H1 (cell line): ENCODE data around the gene EHBP1. TPM values are rescaled to one million over a fixed set of nuclear protein-coding genes. Genes with fewer than 3 reads are reported as not detected.

ENCODE experiments used
- CTCF ChIA-PET: fragments of 300-600 bp; sonication (Branson Sonifier 250); formaldehyde crosslinking; loops from one replicate; lab custom pipeline; 2021; ENCODE audit not compliant: partially characterized antibody; lab: Charles Lee
- POLR2A ChIA-PET: fragments of 300-600 bp; sonication (Branson Sonifier 250); formaldehyde crosslinking; loops from one replicate; lab custom pipeline; 2021; ENCODE audit warnings: inconsistent platforms; ENCODE audit not compliant: partially characterized antibody; lab: Charles Lee
- DNase-seq, 2 experiments: peaks; one replicate each; pipeline versions ENCODE4 v3.0.0 to v3.0.0-alpha.2; 2010 to 2022; ENCODE audit warnings: low spot score in 2 of 2, low read depth in 1 of 2, mixed read lengths in 1 of 2
- FAIRE-seq: peaks from 2 replicates; lab custom pipeline; 2011; peaks lifted over from hg19 to GRCh38; lab: Jason Lieb, UNC
- H2AFZ ChIP-seq: 2 replicates; pipeline ENCODE4 v1.8.1; 2012; ENCODE audit warnings: low read length, inconsistent platforms
- H2AK5ac ChIP-seq: 2 replicates; pipeline ENCODE4 v1.6.1; 2013; ENCODE audit warnings: low read depth, low read length
- H2BK120ac ChIP-seq: replicated peaks from 2 replicates; pipeline ENCODE3; 2013; ENCODE audit warnings: low read depth, low read length, inconsistent platforms
- H2BK12ac ChIP-seq: 2 replicates; pipeline ENCODE4 v1.6.1; 2013; ENCODE audit warnings: low read depth, low read length
- H2BK15ac ChIP-seq: 2 replicates; pipeline ENCODE4 v1.6.1; 2013; ENCODE audit warnings: low read length
- H2BK20ac ChIP-seq: 2 replicates; pipeline ENCODE4 v1.6.1; 2013; ENCODE audit warnings: low read length
- H2BK5ac ChIP-seq: 2 replicates; pipeline ENCODE4 v1.6.1; 2013; ENCODE audit warnings: low read depth, low read length
- H3K14ac ChIP-seq: 2 replicates; pipeline ENCODE4 v1.6.1; 2013; ENCODE audit warnings: inconsistent platforms; ENCODE audit not compliant: insufficient read length
- H3K18ac ChIP-seq: 2 replicates; pipeline ENCODE4 v1.6.1; 2013; ENCODE audit warnings: low read length; ENCODE audit errors: extremely low read depth
- H3K23ac ChIP-seq: 2 replicates; pipeline ENCODE4 v1.6.1; 2013; ENCODE audit warnings: inconsistent platforms; ENCODE audit not compliant: insufficient read length
- H3K23me2 ChIP-seq: 2 replicates; pipeline ENCODE4 v1.6.1; 2013; ENCODE audit warnings: low read depth, low read length
- H3K27ac ChIP-seq: 2 replicates; pipeline ENCODE4 v1.6.1; 2011; ENCODE audit warnings: low read depth, low read length, inconsistent platforms
- H3K27me3 ChIP-seq, 4 experiments: replicated peaks in 1 of 4; 1 replicate in 1 of 4; 2 replicates in 3 of 4; pipeline versions ENCODE4 v1.6.1 to v1.8.1; 2011 to 2013; ENCODE audit warnings: low read length in 3 of 4, mild to moderate bottlenecking in 3 of 4, inconsistent platforms in 2 of 4, mixed read lengths in 2 of 4, moderate library complexity in 1 of 4; ENCODE audit not compliant: control insufficient read depth in 3 of 4, insufficient read depth in 3 of 4; ENCODE audit errors: extremely low read depth in 1 of 4
- H3K36me3 ChIP-seq, 4 experiments: 2 replicates each; pipeline versions ENCODE4 v1.6.1 to v1.8.1; 2011 to 2013; ENCODE audit warnings: mild to moderate bottlenecking in 4 of 4, low read length in 3 of 4, moderate library complexity in 2 of 4, control low read depth in 1 of 4, inconsistent platforms in 1 of 4; ENCODE audit not compliant: insufficient read depth in 4 of 4, control insufficient read depth in 2 of 4
- H3K4ac ChIP-seq: replicated peaks from 2 replicates; pipeline ENCODE3; 2013; ENCODE audit warnings: low read length, low read depth, mixed read lengths, inconsistent platforms; ENCODE audit not compliant: insufficient read length
- H3K4me1 ChIP-seq, 4 experiments: replicated peaks in 1 of 4; 1 replicate in 1 of 4; 2 replicates in 3 of 4; pipeline versions ENCODE4 v1.6.1 to v1.8.1; 2011 to 2013; ENCODE audit warnings: low read length in 3 of 4, inconsistent platforms in 2 of 4, mixed read lengths in 1 of 4; ENCODE audit not compliant: insufficient read depth in 4 of 4, control insufficient read depth in 3 of 4
- H3K4me2 ChIP-seq, 2 experiments: 2 replicates each; pipeline versions ENCODE4 v1.6.1 to v1.8.1; 2011 to 2013; ENCODE audit warnings: low read depth in 2 of 2, low read length in 2 of 2, control low read depth in 1 of 2, inconsistent platforms in 1 of 2, mild to moderate bottlenecking in 1 of 2; ENCODE audit not compliant: insufficient read depth in 1 of 2
- H3K4me3 ChIP-seq, 4 experiments: fragments of 200-600, 300-600 bp in 1 of 4; sonication (generic), shearing (Covaris generic), sonication (Bioruptor Twin) in 1 of 4; 2 replicates each; pipeline versions ENCODE4 v1.5.1 to v1.8.1; 2011 to 2016; ENCODE audit warnings: low read length in 4 of 4, low read depth in 3 of 4, control low read depth in 2 of 4, inconsistent platforms in 2 of 4, mild to moderate bottlenecking in 2 of 4, mixed read lengths in 1 of 4, moderate library complexity in 1 of 4; ENCODE audit not compliant: insufficient read depth in 2 of 4; ENCODE audit errors: extremely low read depth in 1 of 4
- H3K56ac ChIP-seq: replicated peaks from 2 replicates; pipeline ENCODE3; 2013; ENCODE audit warnings: low read depth, mild to moderate bottlenecking, mixed read lengths, low read length, inconsistent platforms; ENCODE audit not compliant: insufficient read length
- H3K79me1 ChIP-seq: 2 replicates; pipeline ENCODE4 v1.6.1; 2013; ENCODE audit warnings: low read depth, low read length, control low read depth
- H3K79me2 ChIP-seq, 2 experiments: 2 replicates each; pipeline versions ENCODE4 v1.6.1 to v1.8.1; 2012 to 2013; ENCODE audit warnings: low read length in 2 of 2, mild to moderate bottlenecking in 2 of 2, inconsistent platforms in 1 of 2; ENCODE audit not compliant: insufficient read depth in 2 of 2, control insufficient read depth in 1 of 2
- H3K9ac ChIP-seq, 4 experiments: replicated peaks in 1 of 4; 1 replicate in 1 of 4; 2 replicates in 3 of 4; pipeline versions ENCODE4 v1.6.1 to v1.8.1; 2011 to 2013; ENCODE audit warnings: low read depth in 3 of 4, low read length in 3 of 4, control low read depth in 2 of 4, mild to moderate bottlenecking in 2 of 4, moderate library complexity in 2 of 4, inconsistent platforms in 1 of 4; ENCODE audit errors: extremely low read depth in 1 of 4
- H3K9me3 ChIP-seq, 2 experiments: 2 replicates each; pipeline versions ENCODE4 v1.6.1 to v1.8.1; 2012 to 2013; ENCODE audit warnings: mild to moderate bottlenecking in 2 of 2, moderate library complexity in 2 of 2, control low read depth in 1 of 2, inconsistent platforms in 1 of 2, low read depth in 1 of 2, low read length in 1 of 2, mixed read lengths in 1 of 2; ENCODE audit not compliant: insufficient read depth in 2 of 2
- H4K20me1 ChIP-seq, 2 experiments: replicated peaks in 1 of 2; 2 replicates each; pipeline versions ENCODE3 to v1.8.1; 2011 to 2013; ENCODE audit warnings: inconsistent platforms in 2 of 2, low read length in 2 of 2, mild to moderate bottlenecking in 1 of 2; ENCODE audit not compliant: insufficient read depth in 2 of 2, control insufficient read depth in 1 of 2
- H4K5ac ChIP-seq: 2 replicates; pipeline ENCODE4 v1.6.1; 2013; ENCODE audit warnings: low read length, low read depth, mixed read lengths, inconsistent platforms; ENCODE audit not compliant: insufficient read length
- H4K8ac ChIP-seq: 2 replicates; pipeline ENCODE4 v1.8.0; 2013; ENCODE audit warnings: mild to moderate bottlenecking, moderate library complexity, low read length, inconsistent platforms; ENCODE audit not compliant: insufficient read depth; ENCODE audit errors: extremely low read depth
- H4K91ac ChIP-seq: replicated peaks from 2 replicates; pipeline ENCODE3; 2013; ENCODE audit warnings: low read length, mixed read lengths, inconsistent platforms; ENCODE audit not compliant: insufficient read length
- BACH1 ChIP-seq: IDR thresholded peaks from 2 replicates; pipeline ENCODE4 v1.6.1; 2012; ENCODE audit warnings: low read length, improper control_type of control experiment
- CHD2 ChIP-seq: IDR thresholded peaks from 2 replicates; pipeline ENCODE4 v1.6.1; 2012; ENCODE audit warnings: low read length, improper control_type of control experiment
- CTBP2 ChIP-seq: IDR thresholded peaks from 2 replicates; pipeline ENCODE4 v1.7.0; 2011; ENCODE audit warnings: borderline replicate concordance, mild to moderate bottlenecking, moderate library complexity, mixed read lengths, low read length; ENCODE audit not compliant: insufficient read depth, insufficient read length
- EGR1 ChIP-seq: IDR thresholded peaks from 2 replicates; pipeline ENCODE4 v1.6.1; 2011; ENCODE audit warnings: low read depth, low read length, borderline replicate concordance
- FOSL1 ChIP-seq: IDR thresholded peaks from 2 replicates; pipeline ENCODE4 v1.6.1; 2011; ENCODE audit warnings: mild to moderate bottlenecking, low read depth, low read length, moderate library complexity; ENCODE audit not compliant: insufficient read depth
- GTF2F1 ChIP-seq: IDR thresholded peaks from 2 replicates; pipeline ENCODE4 v1.6.1; 2012; ENCODE audit warnings: low read depth, low read length, improper control_type of control experiment, borderline replicate concordance
- RFX5 ChIP-seq: IDR thresholded peaks from 2 replicates; pipeline ENCODE4 v1.6.1; 2011; ENCODE audit warnings: low read depth, low read length, improper control_type of control experiment, borderline replicate concordance
- RNF2 ChIP-seq: fragments of 200-900, 300-1000 bp; sonication (generic); IDR thresholded peaks from 2 replicates; pipeline ENCODE4 v1.7.1; 2016; ENCODE audit warnings: borderline replicate concordance, low read depth, mild to moderate bottlenecking, antibody characterized with exemption, low read length; ENCODE audit not compliant: poor library complexity, severe bottlenecking; ENCODE audit errors: missing control alignments
- TAF1 ChIP-seq: IDR thresholded peaks from 2 replicates; pipeline ENCODE4 v1.6.1; 2011; ENCODE audit warnings: mild to moderate bottlenecking, low read depth, low read length
- TCF12 ChIP-seq: IDR thresholded peaks from 2 replicates; pipeline ENCODE4 v1.6.1; 2011; ENCODE audit warnings: low read depth, mild to moderate bottlenecking, low read length
- WGBS, 2 experiments: shearing (Covaris generic) in 1 of 2; methylation state at CpG; one replicate each; pipeline versions ENCODE4 v1.1.6 to v1.1.7; 2013 to 2015; ENCODE audit warnings: low lambda C conversion rate in 2 of 2, mixed read lengths in 2 of 2, inconsistent platforms in 1 of 2, low coverage in 1 of 2, missing lambda C conversion rate in 1 of 2; ENCODE audit not compliant: insufficient replicate concordance in 2 of 2, insufficient coverage in 1 of 2, insufficient read length in 1 of 2; ENCODE audit errors: extremely low coverage in 1 of 2, missing lambda C conversion rate in 1 of 2; 5-methylcytosine and 5-hydroxymethylcytosine counted together
- polyA plus RNA-seq, 7 experiments: library from polyadenylated mRNA; depleted of rRNA in 3 of 7; stranded (reverse) in 5 of 7; unstranded in 2 of 7; fragments of >200 nt in 5 of 7; fragments of 200-250 nt in 2 of 7; gene quantifications; 1 replicate in 5 of 7; 2 replicates in 1 of 7; 4 replicates in 1 of 7; pipeline versions ENCODE4 v1.2.1 to v1.2.3, GENCODE V29; 2011 to 2013; ENCODE audit warnings: missing spikeins in 2 of 7, mixed read lengths in 2 of 7
- total RNA-seq: library from RNA; stranded (reverse); fragmentation: NEBNext Ultra II Directional; extraction: Animal tissue kit (Norgen Biotek cat#: 25700); gene quantifications from 2 replicates; pipeline ENCODE4 v1.2.1, GENCODE V29; 2021

EHBP1 gene
- total and polyA plus RNA-seq, 2 of the 8 experiments (the other 6 are each of a cell fraction or from before 2014, with no cell fraction given), result 12.0 to 64.1 TPM

- peaks cover 13 to 21% of the 10 kb centered on the region in 2 experiments for H4K20me1 ChIP-seq
- no peak overlapping the region for H2BK5ac ChIP-seq
- H2BK20ac ChIP-seq, result 0 out of 2 replicates have a peak overlapping the region, but pooled peaks have one; percentile 34
- no peak overlapping the region for H4K5ac ChIP-seq
- peak overlapping the region; percentile 86 to 90 for H3K4me2 ChIP-seq
- no peak overlapping the region for H3K14ac ChIP-seq
- peaks cover 0 to 16% (median 0%) of the 10 kb centered on the region in 4 experiments; a peak in 2 of 8 replicates for H3K36me3 ChIP-seq
- peak overlapping the region; percentile 36 for H3K18ac ChIP-seq
- H3K9me3 ChIP-seq, result no peaks in the 10 kb centered on the region
- H2BK15ac ChIP-seq, result peak overlapping the region; percentile 90; the same call in 1 of the 2 replicates
- DNase-seq (peak in 1 of 2 experiments; percentile 56), FAIRE-seq (no peak)
- no peak overlapping the region for H3K23ac ChIP-seq
- no peaks in the 10 kb centered on the region for H3K79me1 ChIP-seq
- peak overlapping the region; percentile 70 for H2AK5ac ChIP-seq
- ChIA-PET CTCF (interaction anchor here (1.2 to 6.5 kb wide), 3 partner anchors 12 to 599 kb away, joined by 3 to 50 read pairs (median 5); no protein-coding TSS in a partner anchor), POLR2A (interaction anchor here (0.6 to 4.9 kb wide), 4 partner anchors 9 to 471 kb away, joined by 3 to 31 read pairs (median 4); no protein-coding TSS in a partner anchor)
- H3K56ac ChIP-seq, result no peak overlapping the region
- peaks cover 74 to 99% (median 93%) of the 10 kb centered on the region in 4 experiments for H3K27me3 ChIP-seq
- H2BK12ac ChIP-seq, result peak overlapping the region; percentile 98; the same call in 1 of the 2 replicates
- no peaks in the 10 kb centered on the region for H3K79me2 ChIP-seq
- H4K8ac ChIP-seq, result no peak overlapping the region
- no peak overlapping the region for H3K27ac ChIP-seq
- no peak overlapping the region for H3K9ac ChIP-seq
- peaks cover 19% of the 10 kb centered on the region for H3K23me2 ChIP-seq
- H3K4me1 ChIP-seq, result peaks cover 9 to 60% (median 48%) of the 10 kb centered on the region in 4 experiments
- WGBS, 2 experiments, result 9% methylated on average over 49 of the region's 49 CpGs; no CpG with 5 or more reads in 1 of the 2 experiments
- peak overlapping the region; percentile 77 for H4K91ac ChIP-seq
- H3K4ac ChIP-seq, result no peak overlapping the region
- H3K4me3 ChIP-seq, result peak overlapping the region in 2 of 4 experiments; percentile 7 to 74; a peak in 5 of 8 replicates
- no peak overlapping the region for H2AFZ ChIP-seq
- H2BK120ac ChIP-seq, result no peak overlapping the region
- TF ChIP-seq RFX5 (no peak), GTF2F1 (no peak), BACH1 (no peak), EGR1 (peak; percentile 8; the same call in 1 of the 2 replicates), FOSL1 (no peak), CTBP2 (peak; percentile 1), TAF1 (no peak), RNF2 (peak; percentile 79), TCF12 (0 out of 2 replicates have a peak, but pooled peaks have one; percentile 23), CHD2 (no peak)
Measured at GRCh38 chr2:63056107-63057050, 350.9 kb downstream of the EHBP1 start.
